A549 (cell line): ENCODE results near the gene KCNMA1.

ENCODE experiments used
- CHD2 ChIP-seq: fragments of 150-350 bp; IDR thresholded peaks from 2 replicates; pipeline ENCODE4 v1.6.1; 2014; ENCODE audit warnings: low read length; ENCODE audit not compliant: partially characterized antibody
- EHMT2 ChIP-seq: fragments of 200-600 bp; sonication (generic); IDR thresholded peaks from 2 replicates; pipeline ENCODE4 v1.6.1; 2016; ENCODE audit warnings: antibody characterized with exemption, low read depth, mild to moderate bottlenecking, moderate library complexity
- JUN ChIP-seq, 2 experiments: fragments of >200 bp; sonication (Bioruptor Twin); formaldehyde crosslinking; IDR thresholded peaks; 2 replicates in 1 of 2; 3 replicates in 1 of 2; pipeline ENCODE4 v1.6.1; 2016 to 2017
- KDM1A ChIP-seq: fragments of 200-600 bp; sonication (generic); IDR thresholded peaks from 2 replicates; pipeline ENCODE4 v1.6.1; 2016; ENCODE audit warnings: low read depth, mild to moderate bottlenecking
- MAFK ChIP-seq: fragments of 450-650 bp; IDR thresholded peaks from 2 replicates; pipeline ENCODE4 v1.6.1; 2014; ENCODE audit not compliant: partially characterized antibody
- POLR2A ChIP-seq: IDR thresholded peaks from 2 replicates; pipeline ENCODE4 v1.6.1; 2012; ENCODE audit warnings: mild to moderate bottlenecking, low read length
- RAD21 ChIP-seq, 2 experiments: fragments of >200 bp in 1 of 2; sonication (Bioruptor Twin) in 1 of 2; formaldehyde crosslinking in 1 of 2; IDR thresholded peaks in 1 of 2; conservative IDR thresholded peaks in 1 of 2; 2 replicates in 1 of 2; 3 replicates in 1 of 2; pipeline ENCODE4 v1.6.1; 2012 to 2018; ENCODE audit warnings: inconsistent platforms in 1 of 2
- RFX5 ChIP-seq: fragments of 450-650 bp; IDR thresholded peaks from 2 replicates; pipeline ENCODE4 v1.7.1; 2014; ENCODE audit warnings: antibody characterized with exemption, mild to moderate bottlenecking, moderate library complexity
- TF ChIP-seq, protein P1 (sequence below): fragments of >200 bp; sonication (Bioruptor Twin); formaldehyde crosslinking; IDR thresholded peaks from 3 replicates; pipeline ENCODE4 v1.5.1; 2016
- TF ChIP-seq, protein P2 (sequence below): IDR thresholded peaks from 2 replicates; pipeline ENCODE4 v1.6.1; 2012
- TF ChIP-seq, protein P3 (sequence below): fragments of 200-600 bp; sonication (generic); IDR thresholded peaks from 2 replicates; pipeline ENCODE4 v1.6.1; 2016; ENCODE audit warnings: antibody characterized with exemption, mild to moderate bottlenecking, moderate library complexity

DNA sequence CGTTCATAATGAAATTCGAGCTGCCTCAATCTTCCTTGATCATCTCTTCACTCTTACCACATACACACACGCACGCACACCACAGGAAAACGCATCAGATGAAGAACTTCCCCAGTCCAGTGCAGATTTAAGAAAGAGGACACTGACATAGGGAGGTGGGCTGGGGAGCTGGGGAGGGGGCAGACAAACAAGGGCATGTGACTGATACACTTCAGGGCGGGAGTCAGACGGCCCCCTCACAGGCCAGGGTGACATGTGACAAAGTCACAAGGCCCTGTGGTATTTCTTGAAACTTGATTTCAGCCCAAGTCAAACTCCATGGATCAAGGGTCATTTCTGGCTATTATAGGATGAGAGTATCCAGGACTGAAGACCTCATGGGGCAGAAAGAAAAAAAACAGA is 82.6 kb downstream of the KCNMA1 start:
- TF ChIP-seq RFX5 (no peak), KDM1A (no peak), RAD21 (conservative IDR thresholded peaks at IDR 0.05 in 1 of 2, IDR thresholded peaks at IDR 0.05 in 1 of 2) (no peak), MAFK (no peak), JUN (IDR thresholded peaks at IDR 0.05) (no peak), POLR2A (no peak), CHD2 (no peak), EHMT2 (no peak)
- TF ChIP-seq, protein P1, sequence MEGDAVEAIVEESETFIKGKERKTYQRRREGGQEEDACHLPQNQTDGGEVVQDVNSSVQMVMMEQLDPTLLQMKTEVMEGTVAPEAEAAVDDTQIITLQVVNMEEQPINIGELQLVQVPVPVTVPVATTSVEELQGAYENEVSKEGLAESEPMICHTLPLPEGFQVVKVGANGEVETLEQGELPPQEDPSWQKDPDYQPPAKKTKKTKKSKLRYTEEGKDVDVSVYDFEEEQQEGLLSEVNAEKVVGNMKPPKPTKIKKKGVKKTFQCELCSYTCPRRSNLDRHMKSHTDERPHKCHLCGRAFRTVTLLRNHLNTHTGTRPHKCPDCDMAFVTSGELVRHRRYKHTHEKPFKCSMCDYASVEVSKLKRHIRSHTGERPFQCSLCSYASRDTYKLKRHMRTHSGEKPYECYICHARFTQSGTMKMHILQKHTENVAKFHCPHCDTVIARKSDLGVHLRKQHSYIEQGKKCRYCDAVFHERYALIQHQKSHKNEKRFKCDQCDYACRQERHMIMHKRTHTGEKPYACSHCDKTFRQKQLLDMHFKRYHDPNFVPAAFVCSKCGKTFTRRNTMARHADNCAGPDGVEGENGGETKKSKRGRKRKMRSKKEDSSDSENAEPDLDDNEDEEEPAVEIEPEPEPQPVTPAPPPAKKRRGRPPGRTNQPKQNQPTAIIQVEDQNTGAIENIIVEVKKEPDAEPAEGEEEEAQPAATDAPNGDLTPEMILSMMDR: no peak
- TF ChIP-seq, protein P2, sequence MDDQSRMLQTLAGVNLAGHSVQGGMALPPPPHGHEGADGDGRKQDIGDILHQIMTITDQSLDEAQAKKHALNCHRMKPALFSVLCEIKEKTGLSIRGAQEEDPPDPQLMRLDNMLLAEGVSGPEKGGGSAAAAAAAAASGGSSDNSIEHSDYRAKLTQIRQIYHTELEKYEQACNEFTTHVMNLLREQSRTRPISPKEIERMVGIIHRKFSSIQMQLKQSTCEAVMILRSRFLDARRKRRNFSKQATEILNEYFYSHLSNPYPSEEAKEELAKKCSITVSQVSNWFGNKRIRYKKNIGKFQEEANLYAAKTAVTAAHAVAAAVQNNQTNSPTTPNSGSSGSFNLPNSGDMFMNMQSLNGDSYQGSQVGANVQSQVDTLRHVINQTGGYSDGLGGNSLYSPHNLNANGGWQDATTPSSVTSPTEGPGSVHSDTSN: no peak
- TF ChIP-seq, protein P3, sequence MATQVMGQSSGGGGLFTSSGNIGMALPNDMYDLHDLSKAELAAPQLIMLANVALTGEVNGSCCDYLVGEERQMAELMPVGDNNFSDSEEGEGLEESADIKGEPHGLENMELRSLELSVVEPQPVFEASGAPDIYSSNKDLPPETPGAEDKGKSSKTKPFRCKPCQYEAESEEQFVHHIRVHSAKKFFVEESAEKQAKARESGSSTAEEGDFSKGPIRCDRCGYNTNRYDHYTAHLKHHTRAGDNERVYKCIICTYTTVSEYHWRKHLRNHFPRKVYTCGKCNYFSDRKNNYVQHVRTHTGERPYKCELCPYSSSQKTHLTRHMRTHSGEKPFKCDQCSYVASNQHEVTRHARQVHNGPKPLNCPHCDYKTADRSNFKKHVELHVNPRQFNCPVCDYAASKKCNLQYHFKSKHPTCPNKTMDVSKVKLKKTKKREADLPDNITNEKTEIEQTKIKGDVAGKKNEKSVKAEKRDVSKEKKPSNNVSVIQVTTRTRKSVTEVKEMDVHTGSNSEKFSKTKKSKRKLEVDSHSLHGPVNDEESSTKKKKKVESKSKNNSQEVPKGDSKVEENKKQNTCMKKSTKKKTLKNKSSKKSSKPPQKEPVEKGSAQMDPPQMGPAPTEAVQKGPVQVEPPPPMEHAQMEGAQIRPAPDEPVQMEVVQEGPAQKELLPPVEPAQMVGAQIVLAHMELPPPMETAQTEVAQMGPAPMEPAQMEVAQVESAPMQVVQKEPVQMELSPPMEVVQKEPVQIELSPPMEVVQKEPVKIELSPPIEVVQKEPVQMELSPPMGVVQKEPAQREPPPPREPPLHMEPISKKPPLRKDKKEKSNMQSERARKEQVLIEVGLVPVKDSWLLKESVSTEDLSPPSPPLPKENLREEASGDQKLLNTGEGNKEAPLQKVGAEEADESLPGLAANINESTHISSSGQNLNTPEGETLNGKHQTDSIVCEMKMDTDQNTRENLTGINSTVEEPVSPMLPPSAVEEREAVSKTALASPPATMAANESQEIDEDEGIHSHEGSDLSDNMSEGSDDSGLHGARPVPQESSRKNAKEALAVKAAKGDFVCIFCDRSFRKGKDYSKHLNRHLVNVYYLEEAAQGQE: no peak
